ENCODE data around the gene CYP39A1. TPM values are rescaled to one million over a fixed set of nuclear protein-coding genes. Genes with fewer than 3 reads are reported as not detected.

CYP39A1 gene
- total and polyA plus RNA-seq, 2 experiments from 2014 or later = 1.5 to 3.5 TPM

- no peak for TF ChIP-seq CTCF (conservative IDR thresholded peaks at IDR 0.05; ENCODE audit: low read depth in 2 of 2)
These were observed 40.0 kb downstream of the CYP39A1 start (continued) for GRCh38 chr6:46612645-46613044.

- Histone ChIP-seq H3K36me3 (ENCODE audit: insufficient read depth) (no peaks in the 10 kb centered on the region), H4K20me1 (replicated peaks; ENCODE audit: insufficient read depth) (no peaks in the 10 kb centered on the region), H3K79me2 (replicated peaks; ENCODE audit: insufficient read depth) (no peaks in the 10 kb centered on the region), H3K4me2 (no peak overlapping the region), H3K27me3 (ENCODE audit: insufficient read depth) (no peaks in the 10 kb centered on the region), H3K27ac (ENCODE audit: low read depth) (no peak overlapping the region), H3K4me1 (ENCODE audit: insufficient read depth) (no peaks in the 10 kb centered on the region), H3K4me3 (no peak overlapping the region), H2AFZ (no peak overlapping the region), H3K9me2 (ENCODE audit: insufficient read depth) (no peaks in the 10 kb centered on the region), H3F3A (replicated peaks; ENCODE audit: low read depth) (no peaks in the 10 kb centered on the region)
- peaks cover 1% of the 10 kb centered on the region for H3K27me3 Mint-ChIP-seq (ENCODE audit: insufficient read depth, low read depth, poor library complexity)
- no peak for ATAC-seq
- no peak for DNase-seq (ENCODE audit: low spot score)
- H3K4me3 Mint-ChIP-seq = no peak overlapping the region
- no peaks in the 10 kb centered on the region for H3K9me3 Mint-ChIP-seq
- no peaks in the 10 kb centered on the region for H3K36me3 Mint-ChIP-seq (ENCODE audit: low read depth)
- no peaks in the 10 kb centered on the region for H3K4me1 Mint-ChIP-seq
- no peak overlapping the region for H3K27ac Mint-ChIP-seq
- no peak for TF ChIP-seq ZNF331 (CRISPR knock-in tag; IDR thresholded peaks at IDR 0.05; ENCODE audit: low read depth)
- no peak for TF ChIP-seq JUNB (IDR thresholded peaks at IDR 0.05; ENCODE audit: unreplicated experiment)
- no peak for TF ChIP-seq ETS1 (IDR thresholded peaks at IDR 0.05)
- no peak for TF ChIP-seq ZNF462 (CRISPR knock-in tag; IDR thresholded peaks at IDR 0.05)
- no peak for TF ChIP-seq CREB1 (CRISPR knock-in tag; IDR thresholded peaks at IDR 0.05; ENCODE audit: low read depth)
- TF ChIP-seq POLR2AphosphoS5 (IDR thresholded peaks at IDR 0.05; ENCODE audit: low read depth) = no peak
- no peak for TF ChIP-seq STAT1 (IDR thresholded peaks at IDR 0.05; ENCODE audit: unreplicated experiment)
- no peak for TF ChIP-seq NANOG (IDR thresholded peaks at IDR 0.05; ENCODE audit: borderline replicate concordance)
- TF ChIP-seq EZH2phosphoT487 (IDR thresholded peaks at IDR 0.05; ENCODE audit: unreplicated experiment) = no peak
- no peak for TF ChIP-seq REST (IDR thresholded peaks at IDR 0.05; ENCODE audit: unreplicated experiment)
These were observed 41.6 kb downstream of the CYP39A1 start for GRCh38 chr6:46610862-46611553.
